ENCODE measurements around the gene PINK1.
"Not testable (repeated sequence)": the region's sequence is repeated elsewhere in the genome, so short reads cannot be mapped to it uniquely, and the experiment has no call there.

PINK1 gene

DNA sequence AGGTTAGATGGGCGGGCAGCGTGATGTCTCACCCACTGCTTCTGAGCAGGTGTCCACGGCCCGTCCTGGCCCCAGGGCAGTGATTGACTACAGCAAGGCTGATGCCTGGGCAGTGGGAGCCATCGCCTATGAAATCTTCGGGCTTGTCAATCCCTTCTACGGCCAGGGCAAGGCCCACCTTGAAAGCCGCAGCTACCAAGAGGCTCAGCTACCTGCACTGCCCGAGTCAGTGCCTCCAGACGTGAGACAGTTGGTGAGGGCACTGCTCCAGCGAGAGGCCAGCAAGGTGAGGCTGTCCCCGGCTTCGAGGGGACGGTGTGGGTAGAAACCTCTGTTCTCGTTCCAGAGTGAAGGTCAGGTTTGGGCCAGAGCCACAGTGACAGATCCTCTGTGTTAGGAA, 15.7 kb downstream of the PINK1 start:
- no peak for DNase-seq

DNA sequence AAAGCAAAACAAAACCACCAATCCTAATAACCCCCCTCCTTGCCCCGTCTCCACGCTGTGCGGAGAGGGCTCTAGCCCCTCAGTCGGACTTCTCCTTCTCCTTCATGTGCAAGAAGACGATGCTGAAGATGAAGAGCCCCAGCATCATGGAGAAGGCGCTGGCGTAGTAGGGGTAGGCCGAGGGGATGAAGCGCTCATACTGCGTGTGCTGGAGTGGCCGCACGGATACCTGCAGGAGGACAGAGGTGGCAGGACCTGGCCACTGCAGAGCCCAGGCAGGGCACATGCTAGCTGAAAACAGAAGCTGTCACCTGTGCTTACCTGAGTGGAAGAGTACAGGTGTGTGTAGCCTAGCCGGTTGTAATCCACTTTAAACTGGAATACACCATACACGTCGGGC, 19.0 kb downstream of the PINK1 start:
- DNase-seq = no peak

DNA sequence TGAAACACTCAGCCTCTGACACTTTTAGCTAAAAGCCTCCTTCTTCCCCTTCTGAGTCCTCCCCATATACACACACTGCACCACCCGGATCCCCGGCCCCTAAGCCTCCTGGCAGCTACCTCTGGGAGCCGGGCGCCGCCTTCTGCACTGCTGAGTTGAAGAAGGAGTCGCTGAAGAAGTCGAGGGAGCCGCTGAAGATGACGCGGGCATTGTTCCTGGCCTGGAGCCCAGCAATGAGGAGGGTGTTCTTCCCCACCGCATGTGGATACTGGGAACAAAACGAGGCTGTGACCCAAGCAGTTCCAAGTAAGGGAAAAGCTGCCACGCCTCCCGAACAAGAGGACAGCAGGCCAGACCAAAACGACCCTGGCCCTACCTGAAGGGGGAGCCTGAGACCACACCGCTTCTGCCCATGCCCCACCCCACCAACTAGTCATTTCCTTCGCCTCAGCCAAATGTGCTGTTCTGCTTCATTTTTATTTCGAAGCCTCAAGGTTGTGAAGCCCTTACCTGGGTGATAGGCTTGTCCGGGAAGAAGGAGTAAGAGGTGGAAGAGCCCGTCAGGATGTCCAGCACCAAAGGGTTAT, 20.9 kb downstream of the PINK1 start:
- no peak for DNase-seq

DNA sequence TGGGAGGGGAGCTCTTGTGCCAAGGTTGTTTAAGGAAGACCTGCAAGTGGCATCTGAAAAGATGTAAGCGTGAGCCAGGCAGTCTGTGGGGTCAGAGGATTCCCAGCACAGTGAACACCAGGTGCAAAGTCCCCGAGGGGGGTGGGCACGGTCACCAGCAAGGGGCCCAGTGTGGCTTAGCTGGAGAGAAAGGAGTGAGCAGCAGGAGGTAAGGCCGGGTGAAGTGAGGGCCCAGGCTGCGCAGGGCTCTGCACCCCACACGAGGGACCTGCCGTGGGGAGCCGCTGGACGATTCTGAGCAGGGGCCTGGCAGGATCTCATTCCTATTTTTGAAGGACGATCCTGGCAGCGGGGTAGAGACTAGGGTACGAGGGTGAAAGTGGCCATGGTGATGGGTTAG, 23.8 kb downstream of the PINK1 start:
- no peak for DNase-seq

DNA sequence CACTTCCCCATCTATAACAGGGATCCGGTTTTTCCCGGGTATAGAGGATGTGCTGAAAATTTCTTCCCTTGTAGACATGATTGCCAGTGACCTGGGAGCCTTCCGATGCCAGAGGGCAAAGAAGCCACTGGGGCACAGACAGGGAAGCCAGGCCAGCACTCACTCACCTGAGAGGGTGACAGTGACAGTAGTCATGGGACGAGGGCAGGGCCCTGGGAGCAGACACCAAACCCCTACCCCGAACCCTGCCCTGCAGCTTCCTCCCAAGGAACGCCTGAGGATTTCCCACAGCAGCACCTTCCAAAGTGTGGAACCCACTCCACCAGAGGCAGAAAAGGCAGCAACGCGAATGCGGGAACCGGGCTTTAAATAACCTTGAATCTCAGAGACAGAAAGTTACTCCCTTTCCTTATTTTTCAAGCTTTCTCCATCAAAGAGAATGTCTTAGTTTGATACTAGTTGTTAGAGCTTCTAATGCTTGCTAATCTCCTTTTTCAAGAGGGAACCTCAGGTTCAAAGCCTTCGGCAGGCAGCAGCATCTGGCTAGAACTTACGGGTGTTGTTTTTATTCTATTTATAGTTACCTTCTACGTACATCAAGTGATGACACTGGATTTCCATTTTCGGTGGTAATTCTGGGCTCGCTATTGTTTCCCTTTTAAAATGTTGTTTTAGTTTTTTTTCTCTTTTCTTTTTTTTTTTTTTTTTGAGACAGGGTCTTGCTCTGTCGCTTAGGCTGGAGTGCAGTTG, 25.1 kb downstream of the PINK1 start:
- DNase-seq = no peak

DNA sequence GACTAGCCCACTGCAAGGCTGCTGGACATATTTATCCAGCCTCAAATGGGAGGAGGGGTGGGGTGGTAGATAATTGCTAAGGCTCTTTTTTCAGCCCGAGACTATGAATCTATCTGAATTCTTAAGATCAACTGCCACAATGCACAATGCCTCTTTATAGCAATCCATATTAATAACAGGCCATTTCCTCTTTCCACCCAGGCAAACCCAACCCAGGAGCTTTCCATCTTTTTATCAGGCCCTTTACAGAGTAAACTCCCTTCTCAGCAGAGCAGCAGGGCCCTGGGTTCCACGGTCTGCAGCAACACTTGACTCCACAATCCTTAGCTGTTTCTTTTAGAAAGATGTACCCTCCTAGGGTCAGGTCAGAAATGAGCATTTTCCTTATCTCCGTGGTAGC, 27.1 kb downstream of the PINK1 start:
- no peak for DNase-seq

DNA sequence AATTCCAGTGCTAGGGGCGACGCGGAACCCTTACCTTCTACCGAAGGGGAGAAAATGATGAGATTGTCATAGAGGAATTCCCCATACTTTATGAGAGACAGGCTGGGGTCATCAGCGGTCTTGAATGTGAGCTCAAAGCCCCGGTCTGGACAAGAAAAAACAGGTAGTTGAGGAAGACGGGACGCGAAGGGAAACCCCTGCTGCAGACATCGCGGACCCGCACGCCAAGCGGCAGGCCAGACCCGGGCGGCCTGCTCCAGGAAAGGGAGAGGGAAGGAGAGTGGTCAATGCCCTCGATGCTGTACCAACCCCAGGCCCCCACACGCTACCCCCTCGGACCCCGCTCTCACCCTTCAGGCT, 27.6 kb downstream of the PINK1 start:
- no peak for DNase-seq

DNA sequence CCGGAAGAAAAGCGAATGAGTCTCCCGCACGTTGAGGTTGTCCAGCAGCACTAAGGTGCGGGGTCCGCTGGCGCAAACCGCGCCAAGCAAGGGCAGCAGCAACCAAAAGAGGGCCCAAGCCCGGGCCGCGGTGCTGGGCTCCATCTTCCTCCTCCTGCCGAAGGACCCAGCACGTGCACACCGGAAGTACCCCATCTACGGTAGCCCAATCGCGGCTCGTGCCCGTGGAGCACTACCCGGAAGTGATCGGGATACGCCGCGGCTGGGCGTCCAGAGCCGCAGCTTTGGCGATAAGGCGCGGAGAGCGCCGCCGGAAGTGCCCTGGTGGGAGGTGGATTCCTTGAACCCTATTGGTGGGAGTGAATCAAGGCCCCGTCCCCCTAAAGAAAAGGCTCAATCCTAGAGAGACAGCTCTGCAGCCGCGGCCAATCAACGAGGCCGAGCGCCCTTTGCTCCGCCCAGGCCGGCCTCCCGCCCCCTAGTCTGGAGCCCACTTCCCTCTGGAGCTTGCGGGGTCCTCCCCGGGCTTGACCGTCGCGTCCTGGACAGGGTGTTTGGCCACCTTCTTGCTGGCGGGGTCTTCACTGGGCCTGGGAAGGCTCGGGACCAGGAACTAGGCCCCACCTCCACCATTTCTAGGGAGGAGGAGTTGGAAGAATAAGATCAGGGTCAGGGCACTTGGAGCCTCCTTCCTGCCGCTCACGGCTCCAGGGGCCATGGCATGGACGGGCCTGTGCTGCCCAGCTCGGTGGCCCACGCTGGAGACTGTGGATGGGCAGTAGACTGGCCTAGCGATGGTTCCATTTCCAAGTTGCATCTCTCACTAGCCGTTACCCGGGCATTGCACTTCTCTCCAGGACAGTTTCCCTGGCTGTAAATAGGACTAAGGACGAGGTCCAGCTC, 28.2 kb downstream of the PINK1 start, which contains the start of gene DDOST:
Gene DDOST, minus strand, starts transcription at position 163 of the 903 bp plus-strand sequence. Its CDS starts 19 bp downstream, at position 144.
- DNase-seq = peak; percentile 98

DNA sequence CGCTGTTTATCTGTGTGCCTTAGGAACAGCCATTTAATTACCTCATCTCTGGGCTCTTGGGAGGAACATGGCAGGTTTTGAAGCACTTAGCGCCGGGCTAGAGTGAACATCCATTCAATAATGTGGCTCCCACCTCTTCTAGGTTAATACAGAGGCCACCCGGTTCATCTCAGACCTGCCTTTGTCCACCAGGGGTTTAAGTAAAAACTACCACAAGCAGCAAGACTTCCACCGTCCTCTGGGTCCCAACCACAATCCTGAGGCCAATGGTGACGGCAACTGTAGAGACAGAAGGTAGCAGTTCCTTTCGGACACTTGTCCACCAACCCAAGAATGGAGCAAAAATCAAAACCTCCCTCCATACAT, 28.8 kb downstream of the PINK1 start:
- DNase-seq = no peak

DNA sequence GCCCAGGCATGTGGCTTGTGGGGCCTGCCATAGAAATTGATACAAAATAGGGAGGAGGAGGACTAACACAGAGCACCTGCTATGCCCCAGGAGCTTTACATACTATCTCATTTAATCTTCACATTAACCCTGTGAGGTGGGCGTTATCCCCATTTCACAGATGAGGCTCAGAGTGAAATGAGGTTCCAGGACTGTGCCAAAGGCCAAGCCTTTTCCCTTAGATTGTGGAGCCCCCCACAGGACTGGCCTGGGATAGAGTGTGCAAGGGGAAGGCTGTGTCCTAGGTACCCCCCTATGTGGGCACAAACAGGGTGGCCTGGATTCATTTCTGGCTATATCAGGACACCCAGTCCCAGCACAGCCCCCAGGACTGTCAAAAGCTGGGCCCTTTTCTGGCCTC, 30.1 kb downstream of the PINK1 start:
- DNase-seq = no peak

DNA sequence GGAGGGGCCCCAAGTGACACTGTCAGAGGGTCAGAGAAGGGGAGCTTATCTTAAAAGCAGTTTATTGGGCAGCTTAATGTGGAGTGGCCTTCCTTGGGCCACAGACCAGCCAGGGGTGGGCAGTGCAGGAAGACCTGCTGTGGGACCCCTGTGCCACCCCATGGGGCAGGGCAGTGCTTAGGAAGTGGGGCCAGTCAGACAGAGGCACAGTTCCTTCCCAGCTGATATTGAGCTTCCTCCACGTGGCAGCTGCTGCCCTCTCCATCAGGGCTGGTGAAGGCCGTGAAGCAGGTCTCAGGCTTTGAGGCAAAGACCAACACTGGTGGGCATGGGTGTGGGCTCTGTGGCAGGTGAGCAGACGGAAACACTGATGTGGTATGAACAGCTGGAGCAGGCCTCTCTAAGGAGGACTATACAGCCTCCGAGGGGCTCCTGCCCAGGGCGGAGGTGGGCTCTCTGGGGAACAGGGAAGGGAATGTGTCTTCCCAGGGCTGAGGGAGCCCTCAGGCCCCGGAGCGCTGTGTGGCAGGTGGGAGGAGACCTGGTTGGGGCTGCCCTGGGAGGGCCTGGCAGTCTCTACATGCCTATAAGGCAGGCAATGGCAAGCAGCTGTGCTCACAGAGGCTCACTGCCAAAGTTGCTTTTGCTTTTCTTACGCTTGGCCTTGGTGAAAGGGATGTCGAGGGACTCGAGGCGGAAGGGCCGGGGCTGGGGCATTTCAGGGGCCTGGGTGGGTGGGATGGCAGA, 30.9 kb downstream of the PINK1 start:
- no peak for DNase-seq

DNA sequence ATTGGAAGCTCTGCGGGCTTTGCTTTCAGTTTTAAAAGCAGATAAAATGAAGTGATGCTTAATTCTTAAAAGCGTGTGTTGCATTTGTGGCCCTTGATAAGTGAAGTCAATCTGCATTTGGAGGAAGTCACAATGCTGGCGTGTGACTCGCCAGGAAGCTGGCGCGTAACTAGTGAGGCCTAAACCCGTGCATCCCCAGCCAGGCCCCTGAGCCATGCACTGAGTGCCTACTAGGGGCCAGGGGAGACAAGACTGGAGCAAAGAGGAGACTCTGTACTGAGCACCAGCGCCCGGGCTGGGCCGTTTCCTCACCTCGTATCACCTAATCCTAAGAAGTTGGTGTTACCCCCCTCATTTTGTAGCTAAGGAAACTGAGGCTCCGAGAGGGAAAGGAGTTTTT, 32.5 kb downstream of the PINK1 start:
- DNase-seq = no peak

DNA sequence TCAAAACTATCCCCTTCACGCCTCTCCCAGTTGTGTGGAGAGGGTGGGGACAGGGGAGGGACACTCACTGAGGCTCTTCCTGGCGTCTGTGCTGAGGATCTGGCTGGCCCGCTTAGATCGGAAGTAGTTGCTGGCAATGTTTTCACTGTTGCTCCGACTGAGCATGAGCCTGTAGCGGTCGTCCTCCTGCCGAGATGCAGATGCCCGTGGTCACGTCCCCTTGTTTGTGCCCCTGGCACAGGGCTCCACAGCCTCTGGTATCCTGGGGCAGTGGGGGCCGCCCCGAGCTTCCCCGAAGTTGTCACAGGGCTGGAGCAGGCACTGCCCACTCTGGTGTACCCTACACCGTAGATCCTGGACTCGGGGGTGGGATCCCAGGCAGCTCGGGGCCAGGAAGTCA, 32.9 kb downstream of the PINK1 start:
- no peak for DNase-seq

DNA sequence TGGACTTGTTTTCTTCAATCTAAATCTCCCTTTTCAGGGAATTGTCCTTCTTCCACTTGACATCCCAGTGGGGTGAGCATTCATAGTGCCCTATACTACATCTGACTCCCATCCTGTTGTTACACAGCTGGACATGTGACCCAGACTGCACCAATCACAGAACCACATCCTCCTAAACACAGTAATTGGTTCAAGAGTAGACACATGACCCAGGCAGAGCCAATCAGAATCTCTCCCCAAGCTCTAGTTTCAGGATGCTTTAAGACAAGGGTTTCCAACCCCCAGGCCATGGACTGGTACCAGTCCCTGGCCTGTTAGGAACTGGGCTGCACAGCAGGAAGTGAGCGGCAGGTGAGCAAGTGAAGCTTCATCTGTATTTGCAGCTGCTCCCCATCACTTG, 33.5 kb downstream of the PINK1 start:
- no peak for DNase-seq

DNA sequence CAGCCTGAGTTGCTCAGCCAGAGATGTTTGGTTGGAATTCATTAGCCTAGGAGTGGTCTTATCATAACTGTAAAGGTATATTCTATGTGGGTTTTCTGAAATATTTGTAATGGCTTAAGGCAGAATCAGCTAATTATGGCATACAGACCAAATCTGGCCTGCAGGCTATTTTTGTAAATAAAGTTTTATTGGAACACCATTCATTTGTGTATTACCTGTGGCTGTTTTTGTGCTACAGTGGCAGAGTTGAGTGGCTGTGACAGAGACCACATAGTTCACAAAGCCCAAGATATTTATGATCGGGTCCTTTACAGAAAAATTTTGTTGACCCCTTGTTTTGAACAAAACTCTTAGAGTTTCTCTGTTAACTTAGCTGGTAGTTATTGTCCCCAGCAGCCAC, 35.3 kb downstream of the PINK1 start:
- no peak for DNase-seq

DNA sequence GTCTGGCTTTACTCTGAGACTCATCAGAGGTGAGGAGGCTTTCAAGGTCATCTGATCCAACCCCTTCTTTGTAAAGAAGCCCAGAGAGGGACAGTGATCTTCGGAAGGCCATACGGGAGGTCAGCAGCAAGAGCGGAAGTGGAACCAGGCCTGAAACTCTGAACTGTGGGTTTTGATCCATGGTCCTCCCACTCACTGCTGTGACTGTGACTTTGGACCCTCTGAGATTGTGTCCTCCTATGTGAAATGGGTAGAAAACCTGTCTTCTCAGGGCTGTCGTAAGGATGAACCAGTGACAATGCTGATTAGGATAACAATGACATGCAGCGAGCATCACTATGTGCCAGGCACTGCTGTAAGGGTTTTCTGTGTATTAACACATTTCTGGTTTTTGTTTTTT, 37.7 kb downstream of the PINK1 start:
- DNase-seq = no peak

DNA sequence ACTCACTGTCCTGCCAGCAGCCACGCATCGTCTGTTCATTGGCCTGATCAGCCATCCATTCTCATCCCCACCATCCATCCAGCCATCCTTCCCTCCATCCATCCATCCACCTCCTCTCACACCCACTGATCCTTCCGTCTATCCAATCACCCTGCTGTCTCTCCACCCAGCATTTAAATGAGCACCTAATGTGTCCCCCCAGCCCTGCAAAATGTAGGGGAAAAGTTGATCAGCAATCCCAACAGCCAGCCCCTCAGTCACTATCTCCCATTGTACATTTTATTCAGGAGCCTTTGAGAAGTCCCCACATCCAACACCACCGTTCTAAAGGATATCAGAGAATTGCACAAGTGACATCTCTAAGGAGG, 39.0 kb downstream of the PINK1 start:
- DNase-seq = no peak

DNA sequence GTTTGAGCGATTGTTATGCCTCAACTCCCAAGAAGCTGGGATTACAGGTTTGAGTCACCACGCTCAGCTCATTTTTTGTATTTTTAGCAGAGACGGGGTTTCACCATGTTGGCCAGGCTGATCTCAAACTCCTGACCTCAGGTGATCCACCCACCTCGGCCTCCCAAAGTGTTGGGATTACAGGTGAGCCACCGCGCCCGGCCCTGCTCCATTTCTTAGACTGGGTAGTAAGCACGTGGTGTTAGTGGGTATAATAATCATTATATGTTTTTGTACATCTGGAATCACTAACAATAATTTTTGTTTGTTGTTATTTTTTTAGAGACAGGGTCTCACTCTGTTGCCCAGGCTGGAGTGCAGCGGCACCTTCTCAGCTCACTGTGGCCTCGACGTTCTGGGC, 40.4 kb downstream of the PINK1 start:
- DNase-seq = not testable (repeated sequence)

DNA sequence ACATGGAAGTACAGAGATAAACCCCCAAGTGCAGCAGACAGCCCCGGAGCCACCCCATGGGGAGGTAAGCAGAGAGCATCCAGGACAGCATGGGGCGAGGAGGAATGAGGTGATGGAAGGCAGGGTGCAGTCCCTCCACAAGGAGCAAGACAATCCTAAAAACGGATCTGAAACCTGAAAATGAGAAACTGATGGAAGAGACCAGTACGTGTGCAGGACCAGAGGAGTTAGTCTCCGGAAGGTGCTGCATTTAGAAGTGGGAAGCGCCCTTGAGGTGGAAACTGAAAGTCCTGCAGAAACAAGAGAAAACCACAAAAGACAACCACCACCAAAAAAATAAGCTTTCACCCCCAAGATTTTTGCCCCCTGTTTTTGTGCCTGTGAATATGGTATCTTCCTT, 45.3 kb downstream of the PINK1 start:
- no peak for DNase-seq

DNA sequence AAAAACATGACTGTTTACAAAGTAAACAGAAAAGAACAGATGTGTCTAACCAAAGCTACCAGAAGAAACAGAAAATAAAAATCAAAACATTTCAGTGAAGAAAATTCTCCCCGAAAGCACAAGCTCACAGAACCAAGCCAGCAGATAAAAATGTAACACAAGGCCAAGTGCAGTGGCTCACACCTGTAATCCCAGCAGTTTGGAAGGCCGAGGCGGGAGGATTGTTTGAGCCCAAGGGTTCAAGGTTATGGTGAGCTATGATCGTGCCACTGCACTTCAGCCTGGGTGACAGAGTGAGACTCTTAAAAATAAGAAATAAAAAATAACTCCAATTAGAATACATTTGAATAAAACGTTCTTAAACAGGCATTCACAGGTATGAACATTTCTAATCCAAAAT, 47.0 kb downstream of the PINK1 start:
- DNase-seq = no peak

DNA sequence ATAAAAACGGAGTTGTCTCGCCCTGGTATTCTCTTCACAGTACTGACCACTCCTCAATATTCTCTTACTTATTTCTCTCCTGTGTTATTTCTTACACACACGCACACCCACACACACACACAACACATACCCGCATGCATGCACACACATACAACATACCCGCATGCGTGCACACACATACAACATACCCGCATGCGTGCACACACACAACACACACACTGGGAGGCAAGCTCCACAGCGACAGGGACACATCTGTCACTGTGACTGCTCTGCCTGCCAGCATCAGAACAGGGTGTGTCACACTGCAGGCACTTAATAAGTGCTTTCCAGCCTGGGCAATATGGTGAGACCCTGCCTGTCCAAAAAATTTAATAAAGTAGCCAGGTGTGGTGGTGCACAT, 48.7 kb downstream of the PINK1 start:
- no peak for DNase-seq

DNA sequence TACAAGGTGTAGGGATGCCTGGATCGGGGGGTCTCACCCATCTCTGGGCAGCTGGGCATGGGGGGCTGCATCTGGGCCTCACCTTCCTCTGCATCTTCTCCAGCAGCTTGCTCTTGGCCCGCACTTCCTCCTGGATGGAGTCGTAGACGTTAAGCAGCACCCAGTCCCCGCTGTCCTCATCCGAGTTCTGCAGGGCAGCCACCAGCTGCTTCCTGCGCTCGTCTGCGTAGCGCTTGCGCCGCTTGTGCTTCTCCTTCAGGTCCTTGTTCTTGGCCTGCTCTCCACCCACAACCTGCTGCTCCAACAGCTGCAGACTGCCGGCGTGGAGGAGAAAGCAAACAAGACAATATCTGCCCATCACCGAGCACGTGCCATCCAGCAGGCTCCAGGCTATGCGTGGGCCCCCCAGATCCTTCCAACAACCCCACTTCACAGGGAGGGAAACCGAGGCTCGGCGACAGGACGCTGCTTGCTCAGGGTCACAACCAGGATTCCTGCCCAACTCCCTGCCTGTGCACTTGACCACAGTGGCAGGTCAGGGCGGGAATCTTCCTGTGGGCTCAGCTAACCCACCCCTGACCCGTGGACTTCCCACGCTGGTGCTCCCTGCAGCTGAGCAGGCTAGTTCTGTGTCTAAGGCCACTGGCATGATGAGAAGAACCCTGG, 49.4 kb downstream of the PINK1 start:
- no peak for DNase-seq

DNA sequence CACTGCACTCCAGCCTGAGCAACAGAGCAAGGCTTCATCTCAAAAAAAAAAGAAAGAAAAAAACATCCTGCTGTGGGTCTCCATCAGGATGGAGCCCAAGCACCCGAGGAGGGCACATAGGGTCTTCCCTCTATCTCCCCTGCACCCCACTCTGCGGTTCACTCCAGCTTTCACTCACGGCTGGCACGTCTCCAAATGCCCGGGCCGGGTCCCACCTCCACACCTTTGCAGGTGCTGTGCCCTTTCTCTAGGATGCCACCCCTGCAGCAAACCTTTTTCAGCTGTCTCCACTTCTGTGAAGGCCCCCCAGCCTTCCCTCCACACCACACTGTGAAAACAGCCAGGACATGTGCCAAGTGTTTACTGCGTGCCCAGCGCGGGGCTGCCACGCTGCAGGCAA, 50.4 kb downstream of the PINK1 start:
- no peak for DNase-seq
